ENCODE measurements around the gene PI16. TPM values are rescaled to one million over a fixed set of nuclear protein-coding genes. Genes with fewer than 3 reads are reported as not detected.

The PI16 gene
- total and polyA plus RNA-seq, 5 experiments from 2014 or later, result 0.65 to 6.4 (median 1.2) TPM

- H3K36me3 Mint-ChIP-seq, result peaks cover 4 to 78% (median 13%) of the 10 kb centered on the region in 3 donors
- H3K4me3 Mint-ChIP-seq, result no peak overlapping the region
- POLR2A ChIA-PET, result no interaction called here
- H3K9me3 Mint-ChIP-seq, result no peaks in the 10 kb centered on the region
- H3K4me1 Mint-ChIP-seq, result peaks cover 5 to 14% (median 10%) of the 10 kb centered on the region in 4 donors
- peak overlapping the region in 2 of 10 donors; percentile 22 to 51 for H3K27ac Mint-ChIP-seq
- ATAC-seq (no peak), DNase-seq (no peak)
- no peaks in the 10 kb centered on the region for H3K27me3 Mint-ChIP-seq
Observed at GRCh38 chr6:36917541-36918193, 36.9 kb upstream of the PI16 start.

- Mint-ChIP-seq H3K27me3 (no peaks in the 10 kb centered on the region), H3K27ac (no peak overlapping the region), H3K9me3 (no peaks in the 10 kb centered on the region), H3K4me3 (no peak overlapping the region), H3K36me3 (peaks cover 2 to 81% (median 21%) of the 10 kb centered on the region in 3 donors), H3K4me1 (peaks cover 0 to 4% (median 2%) of the 10 kb centered on the region in 4 donors)
- POLR2A ChIA-PET, result no interaction called here
- DNase-seq, result no peak
- no peak for ATAC-seq
Observed at GRCh38 chr6:36920049-36920448, 34.5 kb upstream of the PI16 start.

- H3K27me3 Mint-ChIP-seq, result no peaks in the 10 kb centered on the region
- H3K9me3 Mint-ChIP-seq, result no peaks in the 10 kb centered on the region
- H3K27ac Mint-ChIP-seq, result no peak overlapping the region
- DNase-seq (no peak), ATAC-seq (no peak)
- peaks cover 0 to 81% (median 23%) of the 10 kb centered on the region in 3 donors for H3K36me3 Mint-ChIP-seq
- peaks cover 0 to 4% (median 2%) of the 10 kb centered on the region in 4 donors for H3K4me1 Mint-ChIP-seq
- POLR2A ChIA-PET, result no interaction called here
- no peak overlapping the region for H3K4me3 Mint-ChIP-seq
Observed at GRCh38 chr6:36920546-36920945, 34.0 kb upstream of the PI16 start.

GRCh38 chr6:36924131-36924530 lies 30.4 kb upstream of the PI16 start:
- peak overlapping the region in 8 of 10 donors; percentile 0 to 80 (median 26) for H3K27ac Mint-ChIP-seq
- POLR2A ChIA-PET, result no interaction called here

GRCh38 chr6:36924778-36925374 lies 29.7 kb upstream of the PI16 start:
- no peak for ATAC-seq
- Mint-ChIP-seq H3K4me1 (peaks cover 0 to 4% (median 3%) of the 10 kb centered on the region in 4 donors), H3K27ac (peak overlapping the region in 5 of 10 donors; percentile 13 to 80 (median 43)), H3K4me3 (no peak overlapping the region), H3K27me3 (no peaks in the 10 kb centered on the region), H3K36me3 (peaks cover 0 to 48% (median 12%) of the 10 kb centered on the region in 3 donors), H3K9me3 (no peaks in the 10 kb centered on the region)
- POLR2A ChIA-PET, result no interaction called here
- no peak for DNase-seq

More at GRCh38 chr6:36924131-36924530, 30.4 kb upstream of the PI16 start:
- DNase-seq, result peak in 1 of 10 donors; percentile 14
- peaks cover 0 to 56% (median 17%) of the 10 kb centered on the region in 3 donors for H3K36me3 Mint-ChIP-seq
- peaks cover 0 to 4% (median 2%) of the 10 kb centered on the region in 4 donors for H3K4me1 Mint-ChIP-seq
- H3K4me3 Mint-ChIP-seq, result no peak overlapping the region
- peak in 1 of 2 donors; percentile 16 for ATAC-seq
- H3K27me3 Mint-ChIP-seq, result no peaks in the 10 kb centered on the region
- H3K9me3 Mint-ChIP-seq, result no peaks in the 10 kb centered on the region

- H3K27ac Mint-ChIP-seq, result peak overlapping the region in 3 of 10 donors; percentile 4 to 61 (median 17)
- no peak for DNase-seq
- H3K27me3 Mint-ChIP-seq, result no peaks in the 10 kb centered on the region
- peaks cover 0 to 4% (median 3%) of the 10 kb centered on the region in 4 donors for H3K4me1 Mint-ChIP-seq
- H3K9me3 Mint-ChIP-seq, result no peaks in the 10 kb centered on the region
- no peak overlapping the region for H3K4me3 Mint-ChIP-seq
- ATAC-seq, result no peak
- H3K36me3 Mint-ChIP-seq, result peaks cover 0 to 41% (median 9%) of the 10 kb centered on the region in 3 donors
- POLR2A ChIA-PET, result interaction anchor here (0.7 kb wide), 1 partner anchor 216 kb away, joined by 3 read pairs; no protein-coding TSS in a partner anchor
Observed at GRCh38 chr6:36925809-36926208, 28.7 kb upstream of the PI16 start.

GRCh38 chr6:36926708-36927513 lies 27.6 kb upstream of the PI16 start:
- peak overlapping the region in 3 of 10 donors; percentile 13 to 61 (median 40) for H3K27ac Mint-ChIP-seq
- H3K4me1 Mint-ChIP-seq, result peaks cover 0 to 5% (median 3%) of the 10 kb centered on the region in 4 donors
- H3K36me3 Mint-ChIP-seq, result peaks cover 0 to 32% (median 9%) of the 10 kb centered on the region in 3 donors
- H3K4me3 Mint-ChIP-seq, result no peak overlapping the region
- DNase-seq, result no peak
- POLR2A ChIA-PET, result no interaction called here
- no peaks in the 10 kb centered on the region for H3K9me3 Mint-ChIP-seq
- no peaks in the 10 kb centered on the region for H3K27me3 Mint-ChIP-seq
- no peak for ATAC-seq

GRCh38 chr6:36927691-36928546 lies 26.6 kb upstream of the PI16 start:
- POLR2A ChIA-PET, result interaction anchor here (1.1 kb wide), 1 partner anchor 36 kb away, joined by 3 read pairs; no protein-coding TSS in a partner anchor
- ATAC-seq, result no peak
- no peaks in the 10 kb centered on the region for H3K9me3 Mint-ChIP-seq
- no peaks in the 10 kb centered on the region for H3K27me3 Mint-ChIP-seq
- H3K36me3 Mint-ChIP-seq, result peaks cover 0 to 26% (median 9%) of the 10 kb centered on the region in 3 donors
- H3K4me1 Mint-ChIP-seq, result peaks cover 0 to 5% (median 3%) of the 10 kb centered on the region in 4 donors
- no peak for DNase-seq
- H3K4me3 Mint-ChIP-seq, result no peak overlapping the region
- peak overlapping the region in 5 of 10 donors; percentile 41 to 81 (median 44) for H3K27ac Mint-ChIP-seq

- H3K27me3 Mint-ChIP-seq, result no peaks in the 10 kb centered on the region
- H3K27ac Mint-ChIP-seq, result peak overlapping the region in 1 of 10 donors; percentile 18
- H3K4me3 Mint-ChIP-seq, result no peak overlapping the region
- H3K4me1 Mint-ChIP-seq, result peaks cover 0 to 5% (median 3%) of the 10 kb centered on the region in 4 donors
- POLR2A ChIA-PET, result interaction anchor here (1.1 kb wide), 1 partner anchor 36 kb away, joined by 3 read pairs; no protein-coding TSS in a partner anchor
- no peak for ATAC-seq
- DNase-seq, result no peak
- no peaks in the 10 kb centered on the region for H3K9me3 Mint-ChIP-seq
- H3K36me3 Mint-ChIP-seq, result peaks cover 0 to 24% (median 9%) of the 10 kb centered on the region in 3 donors
Observed at GRCh38 chr6:36928547-36928918, 26.0 kb upstream of the PI16 start.

GRCh38 chr6:36929152-36929551 lies 25.4 kb upstream of the PI16 start:
- no peaks in the 10 kb centered on the region for H3K9me3 Mint-ChIP-seq

GRCh38 chr6:36929607-36930006 lies 24.9 kb upstream of the PI16 start:
- no peaks in the 10 kb centered on the region for H3K27me3 Mint-ChIP-seq
- H3K27ac Mint-ChIP-seq, result peak overlapping the region in 2 of 10 donors; percentile 13 to 77
- H3K9me3 Mint-ChIP-seq, result no peaks in the 10 kb centered on the region
- ATAC-seq (no peak), DNase-seq (no peak)
- H3K36me3 Mint-ChIP-seq, result peaks cover 0 to 13% (median 3%) of the 10 kb centered on the region in 3 donors
- POLR2A ChIA-PET, result no interaction called here
- H3K4me1 Mint-ChIP-seq, result peaks cover 0 to 5% (median 0%) of the 10 kb centered on the region in 4 donors
- H3K4me3 Mint-ChIP-seq, result no peak overlapping the region

More at GRCh38 chr6:36929152-36929551, 25.4 kb upstream of the PI16 start:
- DNase-seq (no peak), ATAC-seq (no peak)
- H3K27me3 Mint-ChIP-seq, result no peaks in the 10 kb centered on the region
- H3K36me3 Mint-ChIP-seq, result peaks cover 0 to 18% (median 8%) of the 10 kb centered on the region in 3 donors
- H3K4me1 Mint-ChIP-seq, result peaks cover 0 to 5% (median 1%) of the 10 kb centered on the region in 4 donors
- H3K27ac Mint-ChIP-seq, result peak overlapping the region in 2 of 10 donors; percentile 18 to 35
- no peak overlapping the region for H3K4me3 Mint-ChIP-seq
- POLR2A ChIA-PET, result no interaction called here

GRCh38 chr6:36930483-36930882 lies 24.1 kb upstream of the PI16 start:
- POLR2A ChIA-PET, result no interaction called here
- H3K36me3 Mint-ChIP-seq, result peaks cover 0 to 5% (median 0%) of the 10 kb centered on the region in 3 donors
- no peaks in the 10 kb centered on the region for H3K27me3 Mint-ChIP-seq
- H3K4me3 Mint-ChIP-seq, result no peak overlapping the region
- peak overlapping the region in 6 of 10 donors; percentile 2 to 81 (median 54) for H3K27ac Mint-ChIP-seq
- ATAC-seq, result no peak
- no peak for DNase-seq
- H3K9me3 Mint-ChIP-seq, result no peaks in the 10 kb centered on the region
- peaks cover 0 to 5% (median 0%) of the 10 kb centered on the region in 4 donors for H3K4me1 Mint-ChIP-seq
